Measurements from ENCODE around the gene DPP6. TPM values are rescaled to one million over a fixed set of nuclear protein-coding genes. Genes with fewer than 3 reads are reported as not detected.

Gene DPP6
- total RNA-seq, 1 experiment from 2014 or later: not detected

- H3K36me3 ChIP-seq: no peaks in the 10 kb centered on the region
- no peak for DNase-seq
- H3K9me3 ChIP-seq: no peaks in the 10 kb centered on the region
- H3K4me3 ChIP-seq: no peak overlapping the region
- H3K27me3 ChIP-seq: no peaks in the 10 kb centered on the region
These were observed 280.8 kb downstream of the DPP6 start for GRCh38 chr7:154332811-154333580.

DNA sequence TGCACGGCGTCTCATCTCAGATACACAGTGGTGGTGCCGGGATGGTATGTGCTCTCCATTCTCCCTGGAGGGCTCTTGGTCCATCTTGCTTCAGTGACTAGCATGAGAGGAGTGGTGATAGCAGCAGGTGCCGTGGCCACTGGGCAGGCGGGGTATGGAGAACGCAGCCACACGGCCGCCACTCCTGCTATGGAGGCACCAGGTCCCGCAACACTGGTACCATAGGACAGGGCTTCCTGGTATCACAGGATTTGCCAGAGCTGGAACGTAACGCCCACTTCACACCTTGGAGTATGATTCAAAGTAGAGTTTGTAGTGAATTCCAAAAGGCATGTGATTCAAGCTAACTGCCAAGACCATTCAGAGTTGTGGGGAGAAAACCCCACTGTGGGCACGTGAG lies 284.1 kb downstream of the DPP6 start:
- Histone ChIP-seq H3K4me3 (no peak overlapping the region), H3K27me3 (no peaks in the 10 kb centered on the region), H3K36me3 (no peaks in the 10 kb centered on the region), H3K9me3 (no peaks in the 10 kb centered on the region)
- DNase-seq: no peak

DNA sequence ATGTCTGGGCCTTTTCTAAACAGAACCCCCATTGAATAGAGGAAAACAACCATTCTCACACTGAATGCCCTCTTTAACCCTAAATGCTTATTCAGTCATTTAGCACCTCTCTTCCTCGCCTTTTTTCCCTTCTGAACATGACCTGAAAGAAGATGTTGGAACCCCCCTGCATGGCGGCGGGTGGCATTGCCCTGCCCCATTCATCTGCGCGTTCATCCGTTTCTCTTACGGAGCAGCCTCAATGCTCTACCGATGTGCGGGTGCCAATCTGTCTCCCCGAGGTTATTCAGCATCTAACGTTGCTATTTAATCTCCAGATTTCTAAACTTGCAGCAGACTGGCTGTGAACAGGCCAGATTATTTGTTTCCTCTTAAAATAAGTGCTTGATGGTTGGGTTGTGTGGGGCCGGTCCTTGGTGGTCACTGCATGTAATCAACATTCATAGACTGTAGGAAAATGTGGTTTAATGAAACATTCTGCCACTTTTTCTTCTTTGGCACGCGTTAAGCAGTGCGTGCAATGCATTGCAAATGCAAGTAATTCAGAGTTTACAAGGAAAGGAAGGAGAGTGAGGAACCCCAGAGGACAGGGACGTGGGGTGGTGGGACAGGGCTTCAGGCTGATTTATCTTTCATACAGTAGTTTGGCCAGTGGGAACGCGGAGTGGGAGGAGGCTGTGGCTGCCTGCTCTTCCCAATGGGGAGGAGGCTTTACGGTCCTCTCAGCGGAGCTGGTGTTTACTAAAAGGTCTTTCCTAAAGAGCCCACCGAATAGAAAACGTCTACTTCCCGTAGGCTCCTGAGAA lies 286.7 kb downstream of the DPP6 start:
- Histone ChIP-seq H3K4me3 (no peak overlapping the region), H3K36me3 (no peaks in the 10 kb centered on the region), H3K9me3 (no peaks in the 10 kb centered on the region), H3K27me3 (no peaks in the 10 kb centered on the region)
- no peak for DNase-seq

GRCh38 chr7:154342971-154343633 lies 290.9 kb downstream of the DPP6 start:
- DNase-seq: no peak
- Histone ChIP-seq H3K27me3 (no peaks in the 10 kb centered on the region), H3K36me3 (no peaks in the 10 kb centered on the region), H3K4me3 (no peak overlapping the region), H3K9me3 (no peaks in the 10 kb centered on the region)

- H3K4me3 ChIP-seq: no peak overlapping the region
- H3K27me3 ChIP-seq: no peaks in the 10 kb centered on the region
- H3K9me3 ChIP-seq: no peaks in the 10 kb centered on the region
- no peaks in the 10 kb centered on the region for H3K36me3 ChIP-seq
- no peak for DNase-seq
These were observed 291.7 kb downstream of the DPP6 start for GRCh38 chr7:154343778-154344412.

GRCh38 chr7:154345093-154345492 lies 292.9 kb downstream of the DPP6 start:
- DNase-seq: no peak
- H3K9me3 ChIP-seq: no peaks in the 10 kb centered on the region
- H3K36me3 ChIP-seq: no peaks in the 10 kb centered on the region
- no peak overlapping the region for H3K4me3 ChIP-seq
- no peaks in the 10 kb centered on the region for H3K27me3 ChIP-seq

DNA sequence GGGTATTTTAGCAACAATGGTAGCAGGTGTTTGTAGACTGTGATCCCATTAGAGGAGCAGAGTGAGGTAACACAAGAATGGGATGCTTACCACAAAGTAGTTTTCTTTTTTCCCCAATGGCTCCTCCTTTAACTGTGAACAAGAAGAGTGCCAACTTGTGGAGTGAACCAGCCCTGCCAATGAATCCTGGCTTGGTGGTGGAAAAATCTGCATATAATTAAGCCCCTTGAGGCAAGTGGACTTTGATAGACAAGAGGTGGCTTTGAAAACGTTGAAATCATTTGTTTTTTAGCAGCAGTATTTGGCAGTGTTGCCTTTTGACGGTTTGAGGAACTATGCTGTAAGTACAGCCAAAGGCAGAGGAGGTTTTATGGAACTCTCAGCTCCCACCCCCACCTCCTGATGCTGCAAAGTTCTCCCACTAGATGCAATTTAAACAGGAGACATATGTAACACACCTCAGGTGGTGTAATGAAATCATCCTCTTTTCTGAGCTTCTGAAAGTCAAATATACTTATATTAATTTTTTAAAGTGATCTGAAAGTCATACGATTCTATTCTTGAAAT lies 295.6 kb downstream of the DPP6 start:
- no peak for DNase-seq
- Histone ChIP-seq H3K27me3 (no peaks in the 10 kb centered on the region), H3K9me3 (no peaks in the 10 kb centered on the region), H3K4me3 (no peak overlapping the region), H3K36me3 (no peaks in the 10 kb centered on the region)

GRCh38 chr7:154350892-154351291 lies 298.7 kb downstream of the DPP6 start:
- no peak for DNase-seq
- H3K4me3 ChIP-seq: no peak overlapping the region
- H3K36me3 ChIP-seq: no peaks in the 10 kb centered on the region
- no peaks in the 10 kb centered on the region for H3K27me3 ChIP-seq
- no peaks in the 10 kb centered on the region for H3K9me3 ChIP-seq

DNA sequence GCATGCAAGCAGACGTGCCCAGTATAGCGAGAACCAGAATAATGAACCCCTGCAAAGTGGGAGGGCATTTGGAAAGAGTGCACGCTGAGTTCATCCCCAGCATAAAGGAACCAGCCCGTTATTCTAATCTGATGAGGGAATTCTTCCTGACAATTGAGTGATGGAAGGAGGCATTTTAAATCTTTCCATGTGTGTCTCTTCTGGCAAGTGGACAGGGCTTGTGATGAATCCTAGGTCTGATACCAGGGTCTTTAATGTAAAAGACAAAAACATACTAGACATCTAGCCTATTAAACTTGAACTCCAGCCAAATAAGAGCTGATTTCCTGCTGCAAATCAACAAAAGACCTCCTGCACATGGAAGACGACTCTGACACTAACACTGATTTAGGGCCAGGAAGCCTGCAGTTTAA lies 301.2 kb downstream of the DPP6 start:
- H3K4me3 ChIP-seq: no peak overlapping the region
- H3K36me3 ChIP-seq: no peaks in the 10 kb centered on the region
- DNase-seq: no peak

DNA sequence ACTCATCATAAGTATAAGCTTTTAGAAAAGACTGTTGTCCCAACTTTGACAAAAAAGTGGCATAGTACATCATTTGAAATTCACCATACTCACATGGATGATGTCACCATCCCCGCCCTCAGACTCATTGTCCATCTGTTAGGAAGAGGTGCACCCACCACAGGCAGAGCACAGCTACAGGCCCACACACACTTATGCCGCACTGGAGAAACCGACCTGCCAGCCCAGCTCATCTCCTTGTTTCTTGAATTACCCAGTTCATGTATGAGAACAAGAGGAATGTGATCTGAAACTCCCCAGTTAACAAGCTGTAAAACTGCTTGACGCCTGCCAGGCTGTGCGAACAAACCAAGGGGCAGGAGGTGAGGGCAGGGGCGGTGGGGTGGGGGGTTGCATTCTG lies 312.0 kb downstream of the DPP6 start:
- H3K4me3 ChIP-seq: no peak overlapping the region
- no peaks in the 10 kb centered on the region for H3K36me3 ChIP-seq
- H3K27me3 ChIP-seq: no peaks in the 10 kb centered on the region
- no peak for DNase-seq
- no peaks in the 10 kb centered on the region for H3K9me3 ChIP-seq

More for the DNA sequence above, 301.2 kb downstream of the DPP6 start:
- Histone ChIP-seq H3K9me3 (no peaks in the 10 kb centered on the region), H3K27me3 (no peaks in the 10 kb centered on the region)

DNA sequence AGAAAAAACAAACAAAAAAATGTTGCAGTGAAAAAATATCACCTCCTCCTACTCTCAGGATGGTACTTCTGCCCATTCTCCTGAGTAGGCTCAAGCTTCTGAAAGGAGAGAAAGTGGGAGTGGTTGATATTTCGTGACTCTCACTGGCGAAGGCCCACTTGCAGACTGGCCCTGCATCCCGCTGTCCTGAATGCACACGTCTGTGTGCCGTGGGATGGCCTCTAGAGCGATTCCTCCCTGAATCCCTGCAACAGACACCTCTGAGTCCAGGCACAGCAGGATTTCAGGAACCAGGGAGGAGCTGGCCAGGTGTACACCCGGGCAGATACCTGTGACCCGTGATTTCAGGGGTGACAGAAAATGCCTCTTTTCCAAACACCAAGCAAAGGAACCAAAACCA lies 319.2 kb downstream of the DPP6 start:
- DNase-seq: no peak
- no peaks in the 10 kb centered on the region for H3K36me3 ChIP-seq
- no peaks in the 10 kb centered on the region for H3K9me3 ChIP-seq
- no peak overlapping the region for H3K4me3 ChIP-seq
- H3K27me3 ChIP-seq: no peaks in the 10 kb centered on the region

DNA sequence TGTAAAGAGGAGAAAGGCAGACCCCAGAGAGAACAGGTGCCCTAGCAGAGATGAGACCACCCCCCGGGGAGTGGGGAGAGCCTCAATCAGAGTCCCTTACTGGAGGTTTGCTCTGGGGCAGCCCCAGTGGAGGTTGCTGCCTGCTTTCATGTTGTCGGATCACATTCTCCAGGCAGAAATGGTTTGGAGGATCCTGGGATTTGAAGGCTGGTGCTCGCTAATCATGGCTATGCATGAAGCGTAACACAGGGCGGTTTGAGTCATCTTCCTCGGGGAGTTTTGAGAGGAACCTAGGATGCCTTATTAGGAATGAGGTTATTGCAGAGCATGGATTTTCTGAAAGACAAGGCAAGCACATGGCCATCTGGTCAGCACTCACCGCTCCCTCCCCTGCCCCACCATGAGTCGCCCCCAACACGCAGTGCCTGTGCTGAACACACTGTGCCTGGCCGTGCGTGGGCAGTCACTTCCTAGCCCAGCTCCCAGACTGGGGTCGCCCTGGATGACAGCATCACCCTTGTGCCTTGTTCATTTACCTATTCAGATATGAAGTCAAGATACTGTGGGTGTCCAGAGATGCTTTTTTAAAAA lies 319.9 kb downstream of the DPP6 start:
- no peak for DNase-seq

DNA sequence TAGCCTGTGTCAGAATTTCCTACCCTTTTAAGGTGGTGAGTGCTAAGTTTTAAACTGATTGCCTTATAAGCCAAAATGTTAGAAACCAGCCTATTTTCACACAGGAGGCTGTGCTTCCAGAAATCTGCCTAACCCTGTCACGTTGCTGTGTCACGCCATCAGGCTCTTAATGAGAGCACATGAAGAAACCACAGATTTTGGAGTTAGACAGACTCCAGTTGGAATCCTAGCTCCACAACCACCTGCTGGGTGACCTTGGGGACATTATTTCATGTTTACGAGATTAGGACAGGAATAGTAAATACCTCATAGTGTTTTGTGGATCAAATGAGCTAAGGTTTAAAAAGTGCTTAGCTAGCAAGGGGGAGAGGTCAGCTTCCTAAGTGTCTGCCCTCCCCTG lies 321.8 kb downstream of the DPP6 start:
- H3K9me3 ChIP-seq: no peaks in the 10 kb centered on the region

More for the DNA sequence above, 319.9 kb downstream of the DPP6 start:
- Histone ChIP-seq H3K36me3 (no peaks in the 10 kb centered on the region), H3K27me3 (no peaks in the 10 kb centered on the region), H3K9me3 (no peaks in the 10 kb centered on the region), H3K4me3 (no peak overlapping the region)

DNA sequence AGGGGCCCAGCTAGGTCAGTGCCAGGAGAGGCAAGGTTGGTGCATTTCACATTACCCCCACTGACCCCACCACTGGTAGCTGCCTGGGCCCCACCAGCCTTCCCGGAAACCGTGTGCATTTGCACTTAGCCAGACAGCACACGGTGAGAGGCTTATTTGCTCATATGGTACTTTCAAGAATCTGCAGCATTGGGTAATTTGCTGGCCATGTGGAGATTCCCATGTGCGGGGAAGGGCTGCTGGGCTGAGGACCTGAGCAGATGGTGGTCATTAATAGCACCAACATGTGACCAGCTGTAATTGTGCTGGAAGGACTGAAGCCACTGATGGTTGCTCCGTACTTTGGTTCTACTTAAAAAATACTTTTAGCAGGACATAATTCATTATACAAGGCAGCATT lies 323.8 kb downstream of the DPP6 start:
- DNase-seq: no peak
- H3K4me3 ChIP-seq: no peak overlapping the region
- no peaks in the 10 kb centered on the region for H3K27me3 ChIP-seq
- H3K9me3 ChIP-seq: no peaks in the 10 kb centered on the region
- no peaks in the 10 kb centered on the region for H3K36me3 ChIP-seq

More for the DNA sequence above, 321.8 kb downstream of the DPP6 start:
- Histone ChIP-seq H3K4me3 (no peak overlapping the region), H3K36me3 (no peaks in the 10 kb centered on the region), H3K27me3 (no peaks in the 10 kb centered on the region)
- DNase-seq: no peak

DNA sequence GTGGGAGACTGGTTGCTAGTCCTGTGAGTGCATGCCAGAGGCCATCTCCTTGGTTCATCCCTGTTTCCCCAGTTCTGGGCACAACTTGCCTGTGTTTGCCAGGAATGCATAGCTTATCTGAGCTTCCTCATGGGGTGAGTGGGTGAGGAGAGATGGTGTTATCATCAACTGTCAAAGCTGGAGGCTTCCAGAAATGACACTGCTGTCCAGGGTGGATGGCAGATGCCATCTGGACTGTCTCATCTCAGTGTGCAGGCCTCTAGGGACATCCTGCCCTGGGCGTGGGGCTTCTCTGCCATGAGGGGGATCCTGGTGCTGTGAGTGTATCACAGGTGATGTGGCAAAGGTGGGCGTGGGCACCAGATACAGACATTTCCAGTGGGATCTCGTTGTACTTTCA lies 328.6 kb downstream of the DPP6 start:
- no peaks in the 10 kb centered on the region for H3K36me3 ChIP-seq
- no peaks in the 10 kb centered on the region for H3K27me3 ChIP-seq
- no peaks in the 10 kb centered on the region for H3K9me3 ChIP-seq
- DNase-seq: no peak
- H3K4me3 ChIP-seq: no peak overlapping the region

GRCh38 chr7:154383045-154383444 lies 330.8 kb downstream of the DPP6 start:
- no peaks in the 10 kb centered on the region for H3K9me3 ChIP-seq
- H3K27me3 ChIP-seq: no peaks in the 10 kb centered on the region
- no peaks in the 10 kb centered on the region for H3K36me3 ChIP-seq
- H3K4me3 ChIP-seq: no peak overlapping the region
- no peak for DNase-seq
